Measurements from ENCODE around the gene CDK2.

CDK2 gene

GRCh38 chr12:56017181-56017580 is 50.6 kb downstream of the CDK2 start:
- DNase-seq: no peak

GRCh38 chr12:56018356-56018755 is 51.7 kb downstream of the CDK2 start:
- DNase-seq: no peak

- no peak for DNase-seq
Measured at GRCh38 chr12:56020423-56021184, 54.0 kb downstream of the CDK2 start, which contains the start of gene IKZF4. Gene IKZF4 (plus strand): TSS chr12:56021043. CDS start chr12:56021494, 451 bp downstream.

- no peak for DNase-seq
Measured at GRCh38 chr12:56021889-56022497, 55.4 kb downstream of the CDK2 start.

Measured in NCI-H2171 treated with DMSO at 0.1 percent for 48 hours (cell line).